Measurements from ENCODE around the gene MRPL52.

DNA sequence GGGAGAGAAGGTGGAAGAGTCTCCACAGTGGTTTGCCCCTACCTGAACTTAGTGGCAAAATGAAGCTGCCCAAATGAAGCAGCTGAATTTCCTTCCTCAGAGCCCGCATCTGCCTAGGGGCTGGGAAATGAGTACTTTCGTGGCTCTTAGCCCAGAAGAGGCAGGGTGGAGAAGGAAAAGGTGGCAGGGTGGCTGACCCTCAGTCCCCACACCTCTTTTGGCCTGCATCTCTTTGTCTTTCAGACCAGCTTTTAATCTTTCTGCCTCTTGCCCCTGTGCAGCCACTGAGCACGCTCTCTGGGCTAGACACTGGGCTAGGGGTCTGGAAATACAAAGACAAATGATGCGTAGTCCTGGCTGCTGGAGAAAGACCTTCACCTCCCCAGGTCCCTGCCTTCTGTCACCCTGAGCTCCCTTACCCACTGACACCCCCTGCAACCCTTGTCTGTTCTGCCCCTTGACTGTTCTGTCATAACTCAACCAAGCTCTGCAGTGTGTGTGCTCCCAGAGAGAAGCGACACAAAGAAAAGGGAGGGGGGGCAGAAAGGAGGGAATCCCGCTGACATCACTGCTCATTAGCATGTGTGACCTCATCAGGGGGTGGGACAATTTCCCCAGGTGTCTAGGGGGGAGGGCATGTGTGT, 53.0 kb downstream of the MRPL52 start:
- TF ChIP-seq, protein P1, sequence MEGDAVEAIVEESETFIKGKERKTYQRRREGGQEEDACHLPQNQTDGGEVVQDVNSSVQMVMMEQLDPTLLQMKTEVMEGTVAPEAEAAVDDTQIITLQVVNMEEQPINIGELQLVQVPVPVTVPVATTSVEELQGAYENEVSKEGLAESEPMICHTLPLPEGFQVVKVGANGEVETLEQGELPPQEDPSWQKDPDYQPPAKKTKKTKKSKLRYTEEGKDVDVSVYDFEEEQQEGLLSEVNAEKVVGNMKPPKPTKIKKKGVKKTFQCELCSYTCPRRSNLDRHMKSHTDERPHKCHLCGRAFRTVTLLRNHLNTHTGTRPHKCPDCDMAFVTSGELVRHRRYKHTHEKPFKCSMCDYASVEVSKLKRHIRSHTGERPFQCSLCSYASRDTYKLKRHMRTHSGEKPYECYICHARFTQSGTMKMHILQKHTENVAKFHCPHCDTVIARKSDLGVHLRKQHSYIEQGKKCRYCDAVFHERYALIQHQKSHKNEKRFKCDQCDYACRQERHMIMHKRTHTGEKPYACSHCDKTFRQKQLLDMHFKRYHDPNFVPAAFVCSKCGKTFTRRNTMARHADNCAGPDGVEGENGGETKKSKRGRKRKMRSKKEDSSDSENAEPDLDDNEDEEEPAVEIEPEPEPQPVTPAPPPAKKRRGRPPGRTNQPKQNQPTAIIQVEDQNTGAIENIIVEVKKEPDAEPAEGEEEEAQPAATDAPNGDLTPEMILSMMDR (IDR thresholded peaks at IDR 0.05) = no peak
- TF ChIP-seq POLR2A (IDR thresholded peaks at IDR 0.05) (no peak), POLR2AphosphoS5 (IDR thresholded peaks at IDR 0.05) (no peak), EP300 (IDR thresholded peaks at IDR 0.05) (no peak)

All from suprapubic skin (tissue), 4 donors.